LNCAP (cell line): ENCODE measurements around the gene AOPEP.

Source experiments
- TF ChIP-seq, protein P1 (sequence below): fragments of 450-650 bp; IDR thresholded peaks from 2 replicates; pipeline ENCODE4 v1.5.1; 2017; ENCODE audit warnings: mild to moderate bottlenecking

The AOPEP gene

DNA sequence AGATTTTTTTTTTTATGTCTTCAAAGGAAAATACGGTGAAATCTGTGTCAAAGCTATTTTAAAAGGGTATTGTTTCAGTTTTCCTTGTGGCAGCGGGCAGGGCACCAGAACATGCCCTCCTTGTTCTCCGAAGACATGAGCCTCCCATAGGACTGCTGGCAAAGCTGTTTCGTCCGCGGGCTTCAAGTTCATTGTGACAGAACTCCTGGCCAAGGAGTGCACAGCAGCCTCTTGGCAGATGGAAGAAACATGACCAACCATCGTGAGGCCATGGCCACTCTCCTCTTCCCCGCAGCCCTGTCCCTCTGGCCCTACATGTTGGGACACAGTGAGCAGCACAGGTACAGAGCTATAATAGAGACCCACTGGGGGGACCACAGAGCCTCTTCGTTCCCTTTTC is 99.5 kb downstream of the AOPEP start:
- TF ChIP-seq, protein P1, sequence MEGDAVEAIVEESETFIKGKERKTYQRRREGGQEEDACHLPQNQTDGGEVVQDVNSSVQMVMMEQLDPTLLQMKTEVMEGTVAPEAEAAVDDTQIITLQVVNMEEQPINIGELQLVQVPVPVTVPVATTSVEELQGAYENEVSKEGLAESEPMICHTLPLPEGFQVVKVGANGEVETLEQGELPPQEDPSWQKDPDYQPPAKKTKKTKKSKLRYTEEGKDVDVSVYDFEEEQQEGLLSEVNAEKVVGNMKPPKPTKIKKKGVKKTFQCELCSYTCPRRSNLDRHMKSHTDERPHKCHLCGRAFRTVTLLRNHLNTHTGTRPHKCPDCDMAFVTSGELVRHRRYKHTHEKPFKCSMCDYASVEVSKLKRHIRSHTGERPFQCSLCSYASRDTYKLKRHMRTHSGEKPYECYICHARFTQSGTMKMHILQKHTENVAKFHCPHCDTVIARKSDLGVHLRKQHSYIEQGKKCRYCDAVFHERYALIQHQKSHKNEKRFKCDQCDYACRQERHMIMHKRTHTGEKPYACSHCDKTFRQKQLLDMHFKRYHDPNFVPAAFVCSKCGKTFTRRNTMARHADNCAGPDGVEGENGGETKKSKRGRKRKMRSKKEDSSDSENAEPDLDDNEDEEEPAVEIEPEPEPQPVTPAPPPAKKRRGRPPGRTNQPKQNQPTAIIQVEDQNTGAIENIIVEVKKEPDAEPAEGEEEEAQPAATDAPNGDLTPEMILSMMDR = no peak

DNA sequence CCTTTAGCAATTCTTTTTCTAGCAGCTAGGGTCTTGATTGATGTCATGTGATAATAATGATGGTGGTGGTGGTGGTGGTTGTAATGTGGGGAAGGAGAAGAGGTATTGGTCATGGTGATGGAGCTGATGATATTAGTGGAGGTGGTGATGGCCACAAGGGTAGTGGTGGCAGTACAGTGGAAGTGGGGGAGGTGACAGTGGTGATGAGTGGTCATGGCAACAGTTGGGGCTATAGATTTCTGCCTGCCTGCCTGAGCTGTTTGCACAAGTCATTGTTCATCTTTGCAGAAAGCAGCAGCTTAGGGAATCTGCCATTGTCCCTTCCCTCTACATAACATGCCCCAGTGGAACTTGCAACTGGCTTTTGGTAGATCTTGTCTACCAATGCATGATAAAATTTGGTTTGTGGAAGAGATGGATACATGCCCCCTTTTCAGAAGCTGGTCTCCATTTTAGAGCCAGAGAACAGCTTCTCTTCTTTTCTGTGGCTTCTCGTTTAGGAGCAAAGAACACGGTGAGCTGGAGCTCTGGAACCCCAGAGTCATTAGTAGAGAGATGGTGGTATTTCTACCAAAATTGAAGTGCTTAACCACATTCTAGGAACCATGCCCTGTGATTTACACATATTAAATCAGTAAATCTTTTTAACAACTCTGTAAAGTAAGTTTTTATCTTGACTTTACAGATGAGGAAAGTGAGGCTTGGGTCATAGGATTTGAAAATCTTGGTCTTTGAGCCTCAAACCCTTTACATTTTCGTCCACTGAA is 100.3 kb downstream of the AOPEP start:
- TF ChIP-seq, protein P1 = no peak

DNA sequence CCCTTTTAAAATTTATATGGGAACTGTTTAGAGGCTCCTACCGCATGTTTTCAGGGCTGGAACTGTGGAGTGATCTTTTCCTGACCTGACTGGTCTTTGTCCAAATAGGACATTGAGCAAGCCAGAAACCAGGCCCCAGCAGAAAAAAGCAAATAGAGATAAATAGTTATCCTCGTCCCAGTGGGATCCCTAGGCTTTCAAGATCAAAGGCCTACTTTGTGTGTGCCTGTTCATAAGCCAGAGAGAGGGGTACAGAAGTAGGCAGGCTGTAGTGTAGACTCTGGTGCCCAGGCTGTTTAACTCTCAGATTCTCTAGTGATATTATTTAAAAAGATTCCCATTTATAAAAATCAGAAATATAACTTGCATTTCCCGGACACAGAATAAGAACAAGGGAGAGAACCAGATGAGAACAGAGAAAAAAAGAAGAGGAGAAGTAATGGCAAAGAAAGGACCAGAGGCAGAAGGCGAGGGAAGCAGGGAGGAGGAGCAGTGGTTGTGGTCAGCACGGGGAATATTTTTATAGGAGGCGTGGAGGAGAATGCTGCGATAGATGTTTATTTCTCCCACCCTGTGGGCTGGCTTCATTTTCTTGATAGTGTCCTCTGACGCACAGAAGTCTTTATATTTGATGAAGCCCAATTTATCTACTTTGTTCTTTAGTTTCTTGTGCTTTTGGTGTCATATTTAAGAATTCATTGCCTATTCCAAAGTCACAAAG is 101.2 kb downstream of the AOPEP start:
- TF ChIP-seq, protein P1 = no peak

DNA sequence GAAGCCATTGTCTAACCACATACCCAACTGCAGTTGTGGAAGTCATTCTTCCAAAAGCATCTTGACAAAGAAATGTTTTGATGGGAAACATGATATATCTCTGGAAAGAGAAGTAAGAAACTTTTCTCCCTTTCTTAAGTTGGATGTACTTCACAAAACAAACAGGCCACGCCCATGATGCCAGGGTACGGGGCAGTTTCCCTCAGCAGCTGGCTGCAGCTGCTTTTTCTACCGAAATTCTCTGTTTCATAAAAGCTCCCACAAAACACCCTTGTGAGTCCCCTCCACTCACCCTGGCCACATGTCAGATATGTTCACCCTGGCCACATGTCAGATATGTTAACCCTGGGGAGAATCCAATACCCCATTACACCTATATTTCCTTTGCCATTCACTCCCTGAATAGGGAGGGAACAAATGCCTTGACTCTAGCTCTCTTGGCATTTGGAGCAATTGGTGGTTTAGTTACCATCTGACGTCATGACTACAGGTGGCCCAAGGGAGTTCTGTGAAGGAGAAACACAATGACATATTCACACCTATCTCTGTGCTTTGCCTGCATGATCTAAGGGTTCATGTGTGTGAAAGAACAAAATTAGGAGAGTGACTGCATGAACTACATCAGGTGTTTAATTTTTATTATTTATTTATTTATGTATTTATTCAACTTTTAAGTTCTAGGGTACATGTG is 103.0 kb downstream of the AOPEP start:
- TF ChIP-seq, protein P1 = no peak

DNA sequence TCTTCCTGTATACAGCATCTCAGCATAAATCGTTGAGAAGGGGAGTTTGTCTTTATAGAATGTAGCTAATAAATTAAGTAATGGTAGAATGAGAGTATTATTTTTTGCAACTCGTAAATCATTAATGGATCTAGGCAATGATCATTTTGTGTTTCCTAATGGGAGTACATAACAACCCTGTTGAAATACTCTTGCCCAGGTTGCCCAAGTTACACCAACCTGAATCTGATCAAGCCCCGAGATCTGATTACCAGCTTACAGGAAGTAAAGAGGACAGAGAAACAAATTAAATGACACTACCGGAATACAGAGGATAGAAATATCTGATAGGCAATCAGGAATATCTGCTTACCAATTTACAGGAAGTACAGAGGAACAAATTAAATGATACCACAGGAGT is 107.3 kb downstream of the AOPEP start:
- TF ChIP-seq, protein P1 = no peak

DNA sequence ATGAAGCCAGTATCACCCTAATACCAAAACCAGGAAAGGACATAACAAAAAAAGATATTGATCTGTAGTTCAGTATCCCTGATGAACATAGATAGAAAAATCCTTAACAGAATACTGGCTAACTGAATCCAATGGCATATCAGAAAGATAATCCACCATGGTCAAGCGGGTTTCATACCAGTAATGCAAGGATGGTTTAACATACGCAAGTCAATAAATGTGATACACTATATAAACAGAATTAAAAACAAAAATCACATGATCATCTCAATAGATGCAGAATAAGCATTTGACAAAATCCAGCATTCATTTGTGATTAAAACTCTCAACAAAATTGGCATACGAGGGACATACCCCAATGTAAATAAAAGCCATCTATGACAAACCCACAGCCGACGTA is 110.9 kb downstream of the AOPEP start:
- TF ChIP-seq, protein P1 = no peak

DNA sequence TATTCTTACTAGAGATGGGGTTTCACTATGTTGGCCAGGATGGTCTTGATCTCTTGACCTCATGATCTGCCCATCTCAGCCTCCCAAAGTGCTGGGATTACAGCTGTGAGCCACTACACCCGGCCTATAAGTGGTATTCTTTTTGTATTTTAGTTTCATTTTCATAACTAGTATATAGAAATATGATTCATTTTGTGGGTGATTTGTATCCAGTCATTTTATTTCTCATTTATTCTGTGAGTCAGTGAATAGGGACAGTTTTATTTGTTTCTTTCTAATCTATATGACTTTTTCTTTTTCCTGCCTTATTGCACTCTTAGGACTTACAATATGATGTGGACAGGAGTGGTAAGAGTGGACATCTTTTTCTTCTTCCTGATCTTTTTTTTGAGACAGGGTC is 112.9 kb downstream of the AOPEP start:
- TF ChIP-seq, protein P1 = no peak
